HG02759 (cell line): ENCODE measurements around the gene IQCF2.
A peak's percentile ranks its signal among the peaks of the same experiment; 100 is the strongest.
"Not testable (repeated sequence)": the region's sequence is repeated elsewhere in the genome, so short reads cannot be mapped to it uniquely, and the experiment has no call there.

Experiments used
- ATAC-seq: cut with Tn5 transposase; IDR thresholded peaks from one replicate; pipeline ENCODE4 v1.9.1; 2021; ENCODE audit warnings: mild to moderate bottlenecking, moderate library complexity; ENCODE audit not compliant: unreplicated experiment

Gene IQCF2

GRCh38 chr3:51860703-51861665 is at the start of gene IQCF2:
Gene IQCF2 (plus strand): TSS chr3:51861615. CDS start chr3:51861667, 52 bp downstream.
- ATAC-seq: peak; percentile 62

- ATAC-seq: no peak
These were observed 47.9 kb upstream of the IQCF2 start for GRCh38 chr3:51813539-51813938.

- no peak for ATAC-seq
These were observed 47.4 kb upstream of the IQCF2 start for GRCh38 chr3:51814034-51814433.

- no peak for ATAC-seq
These were observed 45.8 kb upstream of the IQCF2 start for GRCh38 chr3:51815614-51816013.

- ATAC-seq: no peak
These were observed 44.7 kb upstream of the IQCF2 start for GRCh38 chr3:51816723-51817122.

GRCh38 chr3:51817375-51817774 is 44.0 kb upstream of the IQCF2 start:
- no peak for ATAC-seq

- ATAC-seq: no peak
These were observed 42.3 kb upstream of the IQCF2 start for GRCh38 chr3:51819151-51819550.

GRCh38 chr3:51819709-51820406 is 41.6 kb upstream of the IQCF2 start:
- no peak for ATAC-seq

GRCh38 chr3:51828297-51828696 is 33.1 kb upstream of the IQCF2 start:
- no peak for ATAC-seq

GRCh38 chr3:51830345-51830744 is 31.1 kb upstream of the IQCF2 start:
- ATAC-seq: no peak

GRCh38 chr3:51830836-51831385 is 30.5 kb upstream of the IQCF2 start:
- no peak for ATAC-seq

GRCh38 chr3:51836606-51837005 is 24.8 kb upstream of the IQCF2 start:
- ATAC-seq: no peak

- no peak for ATAC-seq
These were observed 16.3 kb upstream of the IQCF2 start for GRCh38 chr3:51845129-51845528.

- not testable (repeated sequence) for ATAC-seq
These were observed 6.0 kb upstream of the IQCF2 start for GRCh38 chr3:51855411-51855810.

GRCh38 chr3:51862886-51863285 is 1.5 kb downstream of the IQCF2 start:
- no peak for ATAC-seq

- not testable (repeated sequence) for ATAC-seq
These were observed 7.5 kb downstream of the IQCF2 start for GRCh38 chr3:51868896-51869295.

- ATAC-seq: no peak
These were observed 7.9 kb downstream of the IQCF2 start for GRCh38 chr3:51869304-51869703.

GRCh38 chr3:51873253-51873766 is 11.9 kb downstream of the IQCF2 start:
- no peak for ATAC-seq

- ATAC-seq: no peak
These were observed 12.5 kb downstream of the IQCF2 start for GRCh38 chr3:51873876-51874275.

- ATAC-seq: no peak
These were observed 13.0 kb downstream of the IQCF2 start for GRCh38 chr3:51874411-51874810.

GRCh38 chr3:51874889-51875288 is 13.5 kb downstream of the IQCF2 start:
- no peak for ATAC-seq
